ENCODE data around the gene TRPC1. TPM values are rescaled to one million over a fixed set of nuclear protein-coding genes. Genes with fewer than 3 reads are reported as not detected.
A peak's percentile ranks its signal among the peaks of the same experiment; 100 is the strongest.
"Not testable (repeated sequence)": the region's sequence is repeated elsewhere in the genome, so short reads cannot be mapped to it uniquely, and the experiment has no call there.

The TRPC1 gene
- total RNA-seq, 1 experiment from 2014 or later: 19.8 TPM

DNA sequence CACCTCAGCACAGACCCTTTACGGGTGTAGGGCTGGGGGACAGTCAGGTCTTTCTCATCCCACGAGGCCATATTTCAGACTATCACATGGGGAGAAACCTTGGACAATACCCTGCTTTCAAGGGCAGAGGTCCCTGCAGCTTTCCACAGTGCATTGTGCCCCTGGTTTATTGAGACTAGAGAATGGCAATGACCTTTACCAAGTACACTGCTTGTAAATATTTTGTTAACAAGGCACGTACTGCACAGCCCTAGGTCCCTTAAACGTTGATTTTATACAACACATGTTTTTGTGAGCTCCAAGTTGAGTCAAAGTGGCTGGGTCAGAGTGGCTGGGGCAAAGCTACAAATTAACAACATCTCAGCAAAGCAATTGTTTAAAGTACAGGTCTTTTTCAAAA is 28.8 kb downstream of the TRPC1 start:
- DNase-seq (ENCODE audit: low read depth): not testable (repeated sequence)

DNA sequence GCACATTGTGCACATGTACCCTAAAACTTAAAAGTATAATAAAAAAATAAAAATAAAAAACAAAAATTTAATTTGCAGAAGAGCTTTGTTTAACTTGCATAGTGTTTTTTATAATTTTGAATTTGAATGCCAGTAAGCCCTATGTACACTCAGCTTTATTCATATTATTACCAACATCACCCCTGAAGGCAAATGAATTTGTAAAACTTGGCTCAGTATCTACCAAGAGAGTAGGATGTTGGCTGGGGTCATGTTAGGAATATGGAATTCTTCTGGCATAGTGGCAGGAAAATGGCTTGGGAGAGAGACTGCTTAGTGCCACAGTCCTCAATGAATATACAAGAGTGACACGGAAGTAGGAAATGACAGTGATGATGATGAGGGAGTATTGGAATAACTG is 30.7 kb downstream of the TRPC1 start:
- no peak for DNase-seq (ENCODE audit: low read depth)

DNA sequence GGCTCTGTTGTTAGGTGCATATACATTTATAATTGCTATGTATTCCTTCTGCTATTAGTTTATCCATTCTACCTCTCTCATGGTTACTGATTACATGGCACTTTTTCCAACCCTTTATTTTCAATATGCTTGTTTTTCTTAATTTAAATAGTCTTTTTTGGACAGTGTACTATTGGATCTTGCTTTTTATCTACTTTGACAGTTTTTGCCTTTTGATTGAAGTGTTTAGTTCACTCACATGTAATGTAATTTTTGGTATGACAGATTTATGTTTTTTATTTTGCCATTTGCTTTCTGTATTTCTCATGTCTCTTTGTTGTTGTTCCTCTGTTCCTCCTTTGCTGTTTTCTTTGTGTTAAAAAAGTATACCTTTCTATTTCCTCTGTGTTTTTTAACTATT is 44.5 kb downstream of the TRPC1 start:
- DNase-seq (ENCODE audit: low read depth): no peak

DNA sequence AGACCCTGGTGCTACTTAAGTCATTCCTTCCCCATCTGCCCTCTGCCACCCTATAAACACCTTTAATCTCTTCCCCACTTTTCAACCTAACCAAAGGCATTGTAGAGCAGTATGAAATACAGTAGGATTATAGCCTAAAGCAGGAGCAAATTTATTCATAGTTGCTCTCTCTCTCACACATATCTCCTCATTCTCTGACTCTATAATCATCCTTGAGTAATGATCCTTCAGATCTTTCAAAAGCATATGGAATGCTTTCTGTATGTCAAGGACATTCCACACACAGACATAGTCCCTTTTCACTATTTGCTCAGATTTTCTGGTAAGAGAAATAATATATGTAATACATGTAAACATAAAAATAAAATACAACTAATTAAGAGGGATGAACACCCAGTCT is 54.1 kb downstream of the TRPC1 start:
- DNase-seq (ENCODE audit: low read depth): no peak

DNA sequence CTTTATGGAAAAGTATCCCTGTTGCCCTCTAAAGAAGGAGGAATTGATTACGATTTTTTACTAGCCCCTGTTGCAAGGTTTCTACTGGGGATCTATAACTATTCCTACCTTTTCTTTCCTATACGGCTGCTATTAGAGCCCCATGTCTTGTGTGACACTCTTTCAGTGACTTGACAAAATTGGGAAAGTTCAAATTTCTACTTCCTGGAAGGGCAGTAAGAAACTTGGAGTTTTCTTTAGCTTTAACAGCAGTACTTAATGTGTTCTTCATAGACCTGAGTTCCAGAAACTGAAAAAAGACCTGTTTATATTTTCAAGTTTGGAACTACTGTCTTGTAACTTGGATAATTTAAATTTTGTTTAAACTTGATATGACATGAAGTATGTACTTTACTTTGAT is 54.7 kb downstream of the TRPC1 start:
- DNase-seq (ENCODE audit: low read depth): no peak

DNA sequence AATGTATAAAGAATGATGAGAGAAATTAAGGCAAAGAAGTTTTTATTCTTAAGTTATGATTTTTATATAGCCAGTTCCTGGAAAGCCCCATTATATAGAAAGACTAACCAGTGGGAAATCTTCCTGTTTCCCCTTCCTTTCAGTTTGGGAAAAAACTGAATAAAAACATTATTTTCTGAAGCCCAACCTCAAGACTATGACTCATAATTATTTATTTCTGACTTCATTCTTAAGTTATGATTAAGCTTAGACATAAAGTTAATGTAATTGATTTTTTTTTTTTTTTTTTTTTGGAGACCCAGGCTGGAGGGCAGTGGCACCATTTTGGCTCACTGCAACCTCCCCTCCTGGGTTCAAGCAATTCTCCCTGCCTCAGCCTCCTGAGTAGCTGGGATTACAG is 55.8 kb downstream of the TRPC1 start:
- no peak for DNase-seq (ENCODE audit: low read depth)

DNA sequence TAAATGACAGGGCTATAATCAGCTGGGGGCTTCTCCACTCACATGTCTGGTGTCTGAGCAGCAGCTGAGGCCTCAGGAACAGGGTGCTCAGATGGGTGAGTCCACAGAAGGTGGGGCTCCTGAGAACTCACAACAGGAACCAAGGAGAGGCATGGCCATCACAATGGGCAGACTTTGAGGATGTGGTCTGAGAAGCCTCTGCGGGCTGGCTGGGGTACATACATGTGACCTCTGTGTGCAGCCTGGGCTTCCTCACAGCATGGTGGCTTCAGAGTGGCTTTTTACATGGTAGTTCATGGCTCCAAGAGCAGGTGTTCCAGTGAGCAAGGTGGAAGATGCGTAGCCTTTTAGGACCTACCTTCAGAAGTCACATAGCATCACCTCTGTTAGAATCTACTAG is 58.8 kb downstream of the TRPC1 start:
- no peak for DNase-seq (ENCODE audit: low read depth)

DNA sequence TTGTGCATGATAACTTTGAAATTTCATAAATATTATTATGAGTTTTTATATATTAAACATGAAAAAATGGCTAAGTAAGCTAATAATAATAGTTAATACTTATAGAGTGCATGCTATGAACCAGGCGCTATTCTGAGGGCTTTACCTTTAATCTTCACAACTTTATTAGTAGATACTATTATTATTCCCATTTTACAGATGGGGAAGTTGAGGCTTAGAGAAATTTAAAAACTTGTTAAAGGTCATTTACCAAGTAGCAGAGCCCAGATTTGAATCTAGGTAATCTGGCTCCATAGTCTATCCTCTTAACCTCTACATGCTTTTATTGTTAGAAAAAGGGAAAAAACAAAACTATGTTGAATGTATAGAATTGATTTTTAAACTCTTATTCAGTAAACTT is 60.4 kb downstream of the TRPC1 start:
- DNase-seq (ENCODE audit: low read depth): no peak

DNA sequence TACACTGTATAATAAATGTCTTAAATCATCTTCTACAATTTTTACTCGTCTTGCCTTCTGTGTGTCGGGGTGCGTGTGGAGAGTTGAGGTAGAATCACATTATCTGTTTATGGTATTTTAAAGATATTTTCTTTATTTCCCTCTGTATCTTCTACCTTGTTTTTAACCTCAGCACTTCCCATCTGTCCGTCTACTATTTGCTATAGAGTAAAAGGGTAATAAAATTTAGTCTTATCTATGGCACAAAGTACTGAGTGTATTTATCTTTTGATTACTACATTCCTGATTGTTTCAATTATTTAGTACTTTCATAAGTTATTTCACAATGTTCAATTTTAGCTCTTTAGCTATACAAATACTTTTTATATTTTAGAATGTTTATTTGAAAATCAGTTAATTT is 62.2 kb downstream of the TRPC1 start:
- no peak for DNase-seq (ENCODE audit: low read depth)

DNA sequence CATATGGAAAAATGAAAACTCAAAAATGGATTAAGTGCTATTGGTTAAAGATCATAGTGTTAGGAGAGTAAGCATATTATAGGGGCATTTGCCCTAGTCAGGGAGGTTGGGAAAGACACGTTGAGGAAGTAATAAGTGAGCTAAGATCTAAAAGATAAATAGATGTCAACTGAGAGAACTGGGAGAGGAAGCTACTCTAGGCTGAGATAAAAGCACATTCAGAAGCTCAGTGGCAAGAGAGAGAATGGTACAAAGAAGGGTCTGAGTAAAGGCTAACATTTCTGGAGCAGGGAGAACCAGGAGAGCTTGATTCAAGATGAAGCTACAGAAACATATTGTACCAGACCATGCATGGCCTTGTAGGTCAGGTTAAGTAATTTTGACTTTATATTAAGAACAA is 63.9 kb downstream of the TRPC1 start:
- no peak for DNase-seq (ENCODE audit: low read depth)

DNA sequence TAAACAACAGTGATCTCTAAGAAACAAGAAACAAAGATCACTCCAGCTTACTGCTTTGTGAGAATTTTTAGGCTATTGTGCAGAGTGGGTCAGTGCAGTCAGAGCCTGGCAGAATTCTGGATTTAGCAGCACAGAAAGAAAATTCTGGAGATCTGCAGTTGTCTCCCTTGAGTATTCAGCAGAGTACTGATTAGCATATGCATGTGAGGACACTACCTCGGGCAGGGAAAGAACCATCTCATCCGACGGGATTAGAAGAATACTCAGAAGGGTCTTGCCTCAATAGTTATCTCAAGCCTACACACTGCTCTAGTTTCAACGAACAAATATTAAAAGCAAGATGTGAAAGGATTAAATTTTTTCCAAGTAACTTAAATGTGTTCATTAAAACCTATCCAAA is 70.7 kb downstream of the TRPC1 start:
- DNase-seq (ENCODE audit: low read depth): no peak

DNA sequence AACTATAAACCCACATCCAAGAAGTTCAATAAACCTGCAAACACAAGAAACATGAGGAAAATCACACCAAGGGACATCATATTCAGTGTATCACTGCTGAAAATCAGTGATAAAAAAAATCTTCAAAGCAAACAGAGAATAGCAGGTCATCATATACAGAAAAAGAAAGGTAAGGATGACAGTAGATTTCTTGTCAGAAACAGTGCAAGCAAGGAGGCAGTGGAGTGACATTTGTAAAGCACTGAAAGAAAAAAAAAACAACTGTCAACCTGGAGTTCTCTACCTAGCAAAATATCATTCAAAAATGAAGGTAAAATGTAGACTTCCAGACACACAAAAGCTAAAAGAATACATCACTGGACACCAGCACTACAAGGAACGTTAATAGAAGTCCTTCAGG is 71.5 kb downstream of the TRPC1 start:
- DNase-seq (ENCODE audit: low read depth): no peak

DNA sequence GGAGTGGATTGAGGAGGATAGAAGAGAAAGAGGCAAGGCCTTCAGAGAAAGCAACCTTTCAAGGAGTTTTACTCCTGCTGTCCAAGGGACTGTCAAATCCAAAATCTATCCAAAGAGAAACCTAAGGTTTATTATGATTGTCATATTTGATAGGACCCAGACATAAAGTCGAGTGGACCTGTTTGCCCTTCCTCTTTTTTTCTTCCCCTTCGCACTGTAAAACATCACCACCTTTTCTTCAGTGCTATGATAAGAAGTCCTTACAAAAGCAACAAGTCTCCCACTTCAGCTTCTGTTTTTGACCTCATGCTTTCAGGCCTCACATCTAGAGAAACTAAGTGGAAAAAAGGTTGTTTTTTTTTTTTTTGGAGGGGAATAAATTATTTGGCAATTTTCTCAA is 73.0 kb downstream of the TRPC1 start:
- no peak for DNase-seq (ENCODE audit: low read depth)

DNA sequence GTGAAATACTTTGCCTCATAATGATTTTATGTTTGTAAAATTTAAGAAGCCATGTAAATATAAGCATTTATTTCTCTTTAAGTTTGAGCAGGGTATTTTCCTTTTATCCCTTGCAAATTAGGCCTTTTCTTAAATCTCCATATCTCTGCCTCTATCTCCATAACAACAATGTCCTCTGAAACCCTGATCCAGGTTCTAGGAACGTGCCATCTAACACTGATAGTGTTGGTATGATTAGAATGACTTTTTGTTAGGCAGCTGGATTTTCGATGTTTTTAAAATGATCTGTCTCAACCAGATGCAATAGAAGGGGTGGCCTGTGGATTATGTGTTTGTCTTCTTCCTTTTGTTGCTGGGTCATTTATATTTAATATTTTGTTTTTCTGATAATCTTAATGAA is 77.9 kb downstream of the TRPC1 start:
- no peak for DNase-seq (ENCODE audit: low read depth)

DNA sequence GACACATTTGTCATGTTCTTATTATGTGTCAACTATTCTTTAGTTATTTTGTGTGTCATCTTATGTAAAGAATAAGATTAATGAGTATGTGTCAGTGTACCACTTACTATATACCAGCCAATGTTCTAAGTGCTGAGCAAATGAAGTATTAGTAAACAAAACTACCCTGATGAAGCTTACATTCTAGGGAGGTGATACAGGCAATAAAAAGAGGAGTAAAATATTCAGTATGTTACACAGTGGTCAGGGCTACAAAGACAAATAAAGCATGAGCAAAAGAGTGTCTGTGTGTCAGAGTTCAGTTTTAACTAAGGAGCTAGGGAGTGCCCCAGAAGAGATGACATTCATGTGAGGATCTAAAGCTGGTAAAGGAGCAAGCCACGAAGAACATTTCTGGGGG is 79.1 kb downstream of the TRPC1 start:
- DNase-seq (ENCODE audit: low read depth): no peak

DNA sequence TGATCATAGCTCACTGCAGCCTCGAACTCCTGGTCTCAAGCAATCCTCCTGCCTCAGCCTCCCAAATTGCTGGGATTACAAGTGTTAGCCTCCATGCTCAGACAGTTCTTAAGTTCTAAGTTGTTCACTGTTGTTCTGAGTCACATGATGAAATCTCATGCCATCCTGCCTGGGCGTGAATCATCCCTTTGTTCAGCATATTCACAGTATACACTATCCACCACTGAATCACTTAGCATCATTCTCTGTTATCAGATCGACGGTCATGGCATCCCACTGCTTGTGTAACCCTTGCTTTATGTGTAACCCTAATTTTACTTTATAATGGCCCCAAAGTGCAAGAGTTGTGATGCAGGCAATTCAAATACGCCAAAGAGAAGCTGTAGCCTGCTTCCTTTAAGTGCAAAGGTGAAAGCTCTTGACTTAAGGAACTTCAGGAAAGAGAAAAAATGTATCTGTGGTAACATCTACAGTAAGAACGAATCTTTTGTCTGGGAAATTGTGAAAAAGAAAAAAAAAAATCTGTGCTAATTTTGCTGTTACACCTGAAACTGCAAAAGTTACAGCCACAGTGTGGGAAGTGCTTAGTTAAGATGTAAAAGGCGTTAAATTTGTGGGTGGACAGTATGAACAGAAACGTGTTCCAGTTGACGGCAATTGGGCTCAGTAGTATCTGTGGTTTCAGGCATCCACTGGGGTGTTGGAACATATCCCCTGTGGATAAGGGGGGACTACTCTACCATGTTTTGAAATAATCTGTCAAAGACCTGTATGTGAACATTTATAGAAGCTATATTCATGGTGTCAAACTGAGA is 84.5 kb downstream of the TRPC1 start:
- DNase-seq (ENCODE audit: low read depth): peak; percentile 80

DNA sequence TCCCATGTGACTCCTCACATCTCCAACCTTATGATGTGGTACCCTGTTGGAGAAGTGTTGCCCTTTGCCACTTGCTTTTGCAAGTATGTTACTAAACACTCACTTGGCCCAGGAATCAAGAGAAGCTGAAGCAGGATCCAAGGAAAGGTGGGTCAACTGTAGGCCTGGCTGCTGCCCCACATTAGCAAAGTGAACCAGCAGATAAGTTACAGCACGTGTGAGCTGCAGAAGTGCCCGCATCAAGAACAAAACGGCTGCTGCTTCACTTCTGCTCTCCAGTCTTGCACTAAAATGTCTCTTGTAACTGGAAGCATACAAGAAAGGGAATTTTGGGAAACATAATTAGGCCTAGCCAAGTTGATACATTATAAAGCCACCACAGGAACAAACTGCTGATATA is 85.4 kb downstream of the TRPC1 start:
- no peak for DNase-seq (ENCODE audit: low read depth)

DNA sequence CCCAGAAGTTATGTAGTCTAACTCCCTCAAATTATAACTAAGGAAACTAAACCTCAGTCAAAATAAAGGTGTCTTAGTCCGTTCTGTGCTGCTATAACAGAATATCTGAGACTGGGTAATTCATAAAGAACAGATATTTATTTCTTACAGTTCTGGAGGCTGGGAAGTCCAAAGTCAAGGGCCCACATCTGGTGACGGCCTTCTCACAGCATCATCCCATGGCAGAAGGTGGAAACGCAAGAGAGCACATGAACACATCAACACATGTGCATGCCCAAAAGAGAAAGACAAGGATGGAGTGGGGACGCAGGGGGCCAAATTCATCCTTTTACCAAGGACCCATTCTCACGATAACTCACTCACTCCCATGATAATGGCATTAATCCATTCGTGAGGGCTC is 92.0 kb downstream of the TRPC1 start:
- no peak for DNase-seq (ENCODE audit: low read depth)

DNA sequence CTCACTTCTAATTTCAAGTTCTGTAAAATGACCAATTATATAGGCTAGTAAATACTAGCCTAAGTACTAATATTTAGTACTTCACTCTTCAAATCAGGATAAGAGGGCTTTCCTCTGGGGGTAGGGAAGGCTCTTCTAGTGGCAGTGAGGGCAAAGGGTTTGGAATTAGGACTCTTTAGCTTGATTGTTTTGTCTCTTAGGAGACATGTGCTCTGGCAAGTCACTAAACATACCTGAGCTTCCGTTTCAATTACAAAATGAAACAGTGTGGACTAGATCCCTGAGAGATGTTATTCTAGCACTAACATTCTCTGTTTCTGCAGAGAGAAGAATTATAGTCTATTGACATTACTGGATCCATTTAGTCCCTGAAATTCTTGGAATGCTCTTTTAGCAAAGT is 93.5 kb downstream of the TRPC1 start:
- DNase-seq (ENCODE audit: low read depth): no peak

DNA sequence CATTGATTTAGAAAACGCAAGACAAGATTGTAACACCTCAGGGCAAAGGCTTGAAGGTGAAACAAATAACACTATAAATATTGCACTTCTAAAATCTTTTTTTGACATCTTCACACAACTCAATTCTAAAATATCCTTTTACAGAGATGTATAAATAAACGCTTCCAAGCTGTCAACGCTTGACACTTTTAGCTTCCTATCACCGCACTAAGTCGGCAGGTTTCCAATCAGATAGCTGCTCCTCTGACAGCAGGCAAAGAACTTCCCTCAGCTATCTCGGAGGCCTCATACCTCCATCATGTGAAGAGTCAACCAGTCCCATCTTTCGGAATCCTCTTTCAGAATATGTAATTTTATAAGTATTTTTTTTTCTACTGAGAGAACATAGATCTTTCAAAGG is 94.1 kb downstream of the TRPC1 start:
- DNase-seq (ENCODE audit: low read depth): no peak

DNA sequence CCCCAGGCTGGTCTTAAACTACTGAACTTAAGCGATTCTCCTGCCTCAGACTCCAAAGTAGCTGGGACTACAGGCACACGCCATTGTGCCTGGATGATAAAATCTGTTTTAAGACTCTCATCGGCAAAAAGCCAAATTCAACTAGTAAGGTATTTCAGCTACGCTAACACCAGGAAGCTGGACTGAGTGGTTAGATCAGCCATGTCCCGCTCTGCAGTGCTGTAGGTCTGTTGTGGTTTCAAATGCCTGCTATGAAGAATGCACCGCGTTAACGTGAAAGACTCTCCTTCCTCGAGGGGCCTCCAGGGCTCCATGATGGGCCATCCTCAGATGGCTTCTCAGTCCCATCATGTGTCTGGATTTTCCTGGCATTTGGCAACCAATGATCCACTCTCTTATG is 94.8 kb downstream of the TRPC1 start:
- no peak for DNase-seq (ENCODE audit: low read depth)

DNA sequence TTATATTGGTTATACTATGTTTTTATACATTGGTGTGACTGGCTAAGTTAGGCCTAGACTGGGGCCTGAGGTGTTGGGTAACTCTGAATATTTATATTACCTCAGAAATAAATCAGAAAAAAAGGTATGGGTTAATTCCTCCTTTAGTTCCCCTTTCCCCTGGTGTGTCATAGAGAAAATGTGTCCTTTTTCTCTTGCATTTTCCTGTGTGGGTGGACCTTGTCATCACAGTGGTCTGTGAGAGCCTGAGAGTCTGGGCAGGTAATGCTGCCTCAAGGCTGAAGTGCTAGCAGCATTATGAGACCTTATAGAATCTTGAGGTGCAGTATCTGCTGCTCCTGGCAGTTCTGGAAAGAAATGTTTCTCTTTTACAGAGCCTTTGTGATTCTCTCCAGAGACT is 95.3 kb downstream of the TRPC1 start:
- DNase-seq (ENCODE audit: low read depth): no peak

DNA sequence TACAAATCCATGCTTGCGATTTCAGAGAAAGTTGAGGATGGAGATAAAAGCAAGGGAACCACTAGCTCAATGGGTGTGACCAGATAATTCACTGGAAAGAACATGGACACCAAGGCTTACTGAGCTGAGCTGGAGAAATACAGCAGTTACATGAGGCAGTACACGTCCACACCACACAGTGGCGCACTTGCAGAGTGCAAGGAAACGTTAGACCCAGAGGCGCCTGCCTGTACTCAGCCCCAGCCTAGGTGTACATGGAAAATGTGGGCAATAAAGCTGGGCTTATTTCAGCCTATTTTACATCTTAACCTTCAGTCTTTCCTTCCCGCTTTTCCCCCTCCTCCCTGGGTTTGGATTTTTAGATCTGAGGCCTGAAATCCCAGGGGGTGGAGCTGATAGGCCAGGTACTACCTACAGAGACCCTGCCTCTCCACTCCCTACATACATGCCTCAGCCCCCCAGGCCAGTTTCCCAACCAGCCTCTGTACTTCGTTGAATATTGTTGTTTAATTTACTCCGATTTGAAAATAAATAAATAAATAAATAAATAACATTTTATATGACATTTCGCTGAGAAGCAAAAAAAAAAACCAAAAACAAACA is 105.0 kb downstream of the TRPC1 start:
- DNase-seq (ENCODE audit: low read depth): peak; percentile 70

DNA sequence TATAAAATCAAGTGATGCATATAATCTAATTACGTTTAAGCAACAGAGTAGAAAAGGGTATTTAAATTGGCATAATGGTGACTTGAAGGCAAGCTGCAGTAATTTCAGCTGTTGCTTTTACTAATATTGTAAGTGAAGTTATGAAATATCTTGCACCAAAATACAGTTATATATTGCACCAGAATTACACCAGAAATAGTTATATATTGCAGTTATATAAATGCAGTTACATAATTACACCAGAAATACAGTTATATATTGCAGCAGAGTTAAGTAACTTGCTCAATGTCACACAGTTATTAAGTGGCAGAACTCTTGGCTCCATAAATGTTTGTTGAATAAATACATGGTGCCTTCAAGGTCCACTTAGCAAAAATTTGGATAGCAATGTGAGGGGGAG is 113.7 kb downstream of the TRPC1 start:
- DNase-seq (ENCODE audit: low read depth): no peak
